HK-2 (cell line): Measurements from ENCODE around the gene HKDC1.
"Not testable (repeated sequence)": the region's sequence is repeated elsewhere in the genome, so short reads cannot be mapped to it uniquely, and the experiment has no call there.

Experiments used
- DNase-seq: peaks from one replicate; pipeline ENCODE4 v3.0.0-alpha.2; 2018; ENCODE audit not compliant: unreplicated experiment

Gene HKDC1

GRCh38 chr10:69242040-69242851 is 22.1 kb downstream of the HKDC1 start:
- DNase-seq = no peak

DNA sequence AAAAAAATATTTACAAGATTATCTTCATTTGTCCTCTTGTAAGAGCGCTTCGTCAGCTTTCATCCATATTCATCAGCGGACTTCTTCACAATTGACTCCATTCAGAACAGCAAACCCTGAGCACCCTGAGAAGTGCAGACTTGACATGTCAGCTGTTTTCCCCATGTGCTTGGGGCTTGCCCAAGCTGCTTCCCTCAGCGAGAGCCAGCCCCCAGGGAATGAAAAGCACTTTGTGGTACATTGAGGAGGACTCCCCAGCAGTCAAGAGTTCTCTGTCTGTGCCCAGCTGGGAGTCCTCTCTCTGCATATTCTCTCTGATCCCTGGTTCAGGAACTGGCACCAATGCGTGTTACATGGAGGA is 22.7 kb downstream of the HKDC1 start:
- no peak for DNase-seq

DNA sequence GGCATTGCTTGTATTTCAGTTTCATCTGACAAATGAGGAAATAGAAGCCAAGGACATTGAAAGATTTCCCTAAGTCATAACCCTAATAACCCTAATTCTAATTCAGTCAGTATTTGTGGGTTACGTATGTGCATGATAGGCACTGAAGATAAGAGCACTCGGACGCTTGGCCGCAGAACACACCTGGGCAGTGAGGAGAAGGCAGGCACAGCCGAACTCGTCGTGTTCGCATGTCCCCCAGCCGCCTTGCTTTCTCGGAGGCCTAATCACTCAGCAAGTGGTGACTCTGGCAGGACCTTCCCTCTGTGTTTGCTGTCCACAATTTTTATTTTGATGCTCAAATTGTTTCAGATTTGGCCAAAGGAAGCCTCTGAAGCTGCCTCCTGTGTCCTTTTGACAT is 23.7 kb downstream of the HKDC1 start:
- no peak for DNase-seq

DNA sequence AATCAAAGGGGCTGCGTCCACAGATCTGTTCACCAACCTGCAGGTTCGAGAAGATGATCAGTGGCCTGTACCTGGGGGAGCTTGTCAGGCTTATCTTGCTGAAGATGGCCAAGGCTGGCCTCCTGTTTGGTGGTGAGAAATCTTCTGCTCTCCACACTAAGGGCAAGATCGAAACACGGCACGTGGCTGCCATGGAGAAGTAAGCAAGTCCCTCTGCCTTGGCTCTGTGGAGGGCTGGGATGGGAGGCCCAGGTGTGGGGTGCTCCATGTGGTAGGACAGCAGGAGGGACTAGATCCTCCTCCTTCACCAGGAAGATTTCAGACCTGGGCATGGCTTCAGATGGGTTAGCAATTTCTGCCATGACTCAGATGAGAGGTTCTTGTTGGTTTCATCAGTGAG is 25.9 kb downstream of the HKDC1 start:
- no peak for DNase-seq

DNA sequence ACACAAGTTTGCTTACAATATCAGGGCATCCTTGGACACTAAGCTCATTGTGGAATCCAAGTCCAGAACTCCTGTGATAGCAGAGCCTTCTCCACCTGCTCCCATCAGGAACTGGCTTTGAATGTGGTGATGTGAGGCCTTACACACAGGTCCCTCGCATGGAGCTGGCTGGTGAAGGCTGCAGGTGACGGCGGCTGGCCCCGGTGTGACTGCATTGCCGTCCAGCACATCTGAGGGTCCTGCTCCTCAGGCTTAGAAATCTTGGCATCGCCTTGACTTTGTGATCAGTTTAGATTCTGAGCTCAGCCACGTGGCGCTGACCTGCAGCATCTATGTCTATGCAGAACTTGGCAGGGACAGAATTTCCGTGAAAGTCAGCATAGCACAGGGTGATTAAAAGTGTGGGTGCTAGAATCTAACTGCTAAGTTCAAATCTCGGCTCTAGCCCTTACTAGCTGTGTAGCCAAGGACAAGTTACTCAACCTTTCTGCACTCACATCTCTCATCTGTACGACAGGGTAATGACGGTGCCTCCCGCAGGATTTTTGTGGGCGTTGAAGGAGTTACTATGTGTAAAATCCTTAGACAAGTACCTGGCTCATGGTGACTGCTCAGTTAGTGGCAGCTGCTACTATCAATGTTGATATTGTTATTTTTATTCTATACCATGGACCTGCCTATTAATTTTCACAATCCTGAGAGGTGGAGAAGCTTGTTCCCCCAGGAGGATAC is 26.6 kb downstream of the HKDC1 start:
- no peak for DNase-seq

GRCh38 chr10:69247313-69247710 is 27.2 kb downstream of the HKDC1 start:
- no peak for DNase-seq

DNA sequence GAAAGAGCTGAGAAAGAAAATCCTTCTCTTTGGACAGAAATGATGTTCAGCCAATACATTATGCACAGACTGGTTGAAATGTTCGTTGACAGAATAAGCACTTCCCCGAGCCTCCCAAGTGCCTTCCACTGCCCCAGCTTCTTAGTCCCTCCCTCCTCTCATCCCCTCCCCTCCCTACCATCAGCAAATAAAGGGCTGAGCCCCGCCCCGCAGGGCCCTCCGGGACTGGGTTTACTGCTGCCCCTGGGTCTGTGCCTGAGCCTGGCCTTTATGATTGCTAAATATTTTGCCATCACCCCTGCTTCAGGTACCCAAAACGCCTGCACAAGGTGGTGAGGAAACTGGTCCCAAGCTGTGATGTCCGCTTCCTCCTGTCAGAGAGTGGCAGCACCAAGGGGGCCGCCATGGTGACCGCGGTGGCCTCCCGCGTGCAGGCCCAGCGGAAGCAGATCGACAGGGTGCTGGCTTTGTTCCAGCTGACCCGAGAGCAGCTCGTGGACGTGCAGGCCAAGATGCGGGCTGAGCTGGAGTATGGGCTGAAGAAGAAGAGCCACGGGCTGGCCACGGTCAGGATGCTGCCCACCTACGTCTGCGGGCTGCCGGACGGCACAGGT is 28.1 kb downstream of the HKDC1 start:
- DNase-seq = no peak

DNA sequence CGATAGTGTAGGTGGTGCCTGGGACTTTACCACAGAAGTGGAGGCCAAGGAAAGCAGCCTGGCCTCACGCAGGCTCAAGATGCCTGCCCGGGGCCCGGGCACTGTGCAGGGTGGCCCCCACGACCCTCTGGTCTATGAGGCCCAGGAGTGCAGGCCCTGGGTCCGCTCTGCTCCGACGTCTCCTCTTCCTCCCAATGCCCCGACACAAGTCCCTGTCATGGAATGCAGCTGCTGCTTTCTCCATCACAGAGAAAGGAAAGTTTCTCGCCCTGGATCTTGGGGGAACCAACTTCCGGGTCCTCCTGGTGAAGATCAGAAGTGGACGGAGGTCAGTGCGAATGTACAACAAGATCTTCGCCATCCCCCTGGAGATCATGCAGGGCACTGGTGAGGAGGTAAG is 29.9 kb downstream of the HKDC1 start:
- DNase-seq = no peak

GRCh38 chr10:69251417-69251816 is 31.3 kb downstream of the HKDC1 start:
- DNase-seq = not testable (repeated sequence)

GRCh38 chr10:69253171-69253570 is 33.0 kb downstream of the HKDC1 start:
- DNase-seq = no peak

- no peak for DNase-seq
Observed at GRCh38 chr10:69254877-69255276, 34.7 kb downstream of the HKDC1 start.

DNA sequence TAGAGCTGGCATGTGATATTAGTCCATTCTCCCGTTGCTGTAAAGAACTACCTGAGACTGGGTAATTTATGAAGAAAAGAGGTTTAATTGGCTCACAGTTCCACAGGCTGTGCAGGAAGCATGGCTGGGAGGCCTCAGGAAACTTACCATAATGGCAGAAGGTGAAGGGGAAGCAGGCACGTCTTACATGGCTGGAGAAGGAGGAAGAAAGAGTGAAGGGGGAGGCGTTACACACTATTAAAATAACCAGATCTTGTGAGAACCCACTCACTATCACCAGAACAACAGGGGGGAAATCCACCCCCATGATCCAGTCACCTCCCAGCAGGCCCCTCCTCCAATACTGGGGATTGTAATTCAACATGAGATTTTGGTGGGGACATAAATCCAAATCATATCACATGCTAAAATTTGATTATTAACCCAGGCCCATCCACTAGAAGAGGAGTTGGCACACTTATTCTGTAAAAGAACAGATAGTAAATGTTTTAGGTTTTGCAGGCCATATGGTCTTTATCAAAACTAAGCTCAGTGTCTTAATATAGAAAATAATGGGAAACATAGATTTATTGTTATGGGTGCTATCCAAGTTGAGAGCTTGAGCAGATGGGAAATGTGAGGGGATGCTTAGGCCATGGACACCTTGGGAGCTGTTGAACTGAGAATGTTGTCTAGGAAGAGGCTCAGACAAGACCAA is 39.6 kb downstream of the HKDC1 start:
- DNase-seq = no peak

GRCh38 chr10:69261184-69261583 is 41.1 kb downstream of the HKDC1 start:
- DNase-seq = no peak

DNA sequence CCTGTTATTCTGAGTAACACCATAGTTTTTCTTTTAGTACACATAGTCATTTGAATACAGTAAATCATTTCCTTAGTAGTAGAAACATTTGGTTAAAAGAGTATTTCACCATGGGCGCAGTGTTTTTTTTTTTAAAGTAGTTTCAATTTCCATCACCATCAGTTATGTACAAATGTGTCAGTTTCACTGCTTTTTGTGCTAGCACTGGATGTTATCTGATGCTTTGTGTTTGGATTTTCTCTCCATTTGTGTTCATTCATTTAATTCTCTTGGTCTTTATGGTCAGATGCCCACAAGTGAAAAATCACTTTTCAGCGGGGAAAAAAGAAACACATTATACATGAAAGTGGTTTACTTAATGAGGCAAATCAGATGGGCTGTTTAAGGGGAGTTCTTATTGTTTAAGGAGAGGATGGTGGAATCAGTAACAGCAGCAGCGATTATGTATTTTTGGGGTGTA is 42.2 kb downstream of the HKDC1 start:
- no peak for DNase-seq

DNA sequence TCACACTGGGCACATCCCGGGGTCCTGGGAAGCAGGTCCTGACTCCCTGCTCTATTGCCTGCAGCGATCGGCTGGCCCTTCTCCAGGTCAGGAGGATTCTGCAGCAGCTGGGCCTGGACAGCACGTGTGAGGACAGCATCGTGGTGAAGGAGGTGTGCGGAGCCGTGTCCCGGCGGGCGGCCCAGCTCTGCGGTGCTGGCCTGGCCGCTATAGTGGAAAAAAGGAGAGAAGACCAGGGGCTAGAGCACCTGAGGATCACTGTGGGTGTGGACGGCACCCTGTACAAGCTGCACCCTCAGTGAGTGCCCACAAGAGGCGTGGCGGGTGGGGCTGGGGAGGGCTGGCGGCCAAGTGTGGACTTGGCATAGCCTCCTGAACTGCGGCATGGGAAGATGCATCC is 45.4 kb downstream of the HKDC1 start:
- DNase-seq = no peak

DNA sequence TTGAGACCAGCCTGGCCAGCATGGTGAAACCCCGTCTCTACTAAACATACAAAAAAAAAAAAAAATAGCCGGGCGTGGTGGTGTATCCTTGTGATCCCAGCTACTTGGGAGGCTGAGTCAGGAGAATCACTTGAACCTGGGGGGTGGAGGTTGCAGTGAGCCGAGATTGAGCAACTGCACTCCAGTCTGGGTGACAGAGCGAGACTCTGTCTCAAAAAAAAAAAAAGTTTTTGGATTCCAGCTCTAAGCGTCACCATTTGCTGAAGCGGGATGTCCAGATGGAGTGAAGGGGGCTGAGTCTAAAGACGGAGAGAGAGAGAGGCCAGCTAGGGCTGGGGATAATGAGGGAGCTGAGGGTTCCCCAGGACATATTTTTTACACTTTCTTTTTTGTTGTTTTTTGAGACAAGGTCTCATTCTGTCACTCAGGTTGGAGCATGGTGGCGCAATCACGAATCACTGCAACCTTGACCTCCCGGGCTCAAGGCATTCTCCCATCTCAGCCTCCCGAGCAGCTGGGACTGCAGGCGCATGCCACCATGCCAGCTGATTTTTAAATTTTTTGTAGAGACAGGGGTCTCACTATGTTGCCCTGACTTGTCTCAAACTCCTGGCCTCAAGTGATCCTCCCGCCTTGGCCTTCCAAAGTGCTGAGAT is 48.8 kb downstream of the HKDC1 start:
- DNase-seq = no peak

DNA sequence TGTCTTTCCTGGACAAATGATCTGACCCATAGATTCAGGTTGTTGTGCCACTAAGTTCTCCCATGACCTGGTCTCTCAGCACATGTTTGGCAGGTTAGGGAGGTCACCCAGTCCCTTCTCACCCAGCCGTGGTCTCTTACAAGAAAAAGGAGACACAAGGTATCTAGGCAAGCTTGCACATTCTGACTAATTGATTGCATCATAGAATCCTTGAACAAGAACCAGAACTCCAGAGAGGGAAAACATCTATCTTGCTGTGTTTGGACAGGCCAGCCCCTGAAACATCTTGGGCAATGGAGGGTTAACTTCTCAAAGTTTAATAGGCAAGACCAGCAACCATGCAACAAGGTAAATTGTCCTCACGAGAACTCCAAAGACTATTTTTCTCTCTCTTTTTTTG is 49.6 kb downstream of the HKDC1 start:
- DNase-seq = no peak

DNA sequence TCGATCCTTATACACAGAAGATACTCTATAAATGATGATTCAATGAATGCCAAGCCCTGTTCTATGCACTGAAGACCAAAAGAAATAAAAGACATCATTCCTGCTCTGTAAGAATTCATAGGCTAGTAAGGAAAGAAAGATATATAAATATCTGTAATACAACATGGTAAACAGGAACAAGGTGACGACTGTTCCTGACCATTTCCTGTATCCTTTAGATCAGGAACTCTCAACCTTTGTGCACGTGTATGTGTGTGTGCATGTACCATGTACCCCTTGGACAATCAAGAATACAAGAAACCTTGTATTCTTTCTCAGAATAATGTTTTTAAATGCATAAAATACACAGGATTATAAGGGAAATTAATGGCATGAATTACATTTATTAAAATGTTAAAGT is 50.9 kb downstream of the HKDC1 start:
- DNase-seq = no peak

GRCh38 chr10:69272624-69273023 is 52.5 kb downstream of the HKDC1 start:
- DNase-seq = no peak

DNA sequence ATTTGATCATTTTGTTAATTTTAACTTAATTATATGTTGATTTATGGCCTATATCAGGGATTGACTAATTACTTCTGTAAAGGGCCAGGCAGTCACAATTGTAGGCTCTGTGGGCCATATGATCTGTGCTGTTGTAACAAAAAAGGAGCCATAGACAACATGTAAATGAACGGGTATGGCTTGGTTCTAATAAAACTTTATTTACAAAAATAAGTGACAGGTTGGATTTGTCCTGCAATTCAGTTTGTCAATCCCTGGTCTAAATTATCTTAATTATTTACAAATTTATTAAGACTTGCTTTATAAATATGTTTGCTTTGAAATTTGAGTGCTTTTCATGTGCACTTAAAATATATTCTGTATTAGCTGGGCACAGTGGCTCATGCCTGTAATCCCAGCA is 55.3 kb downstream of the HKDC1 start:
- DNase-seq = no peak

GRCh38 chr10:69276503-69276902 is 56.4 kb downstream of the HKDC1 start:
- DNase-seq = no peak

GRCh38 chr10:69278446-69278963 is 58.4 kb downstream of the HKDC1 start, which contains the start of gene HK1:
HK1 (plus strand) TSS chr10:69278496.
- DNase-seq = no peak
